Panc1 (cell line): ENCODE measurements around the gene HSPB7. TPM values are rescaled to one million over a fixed set of nuclear protein-coding genes. Genes with fewer than 3 reads are reported as not detected.
"Not testable (repeated sequence)": the region's sequence is repeated elsewhere in the genome, so short reads cannot be mapped to it uniquely, and the experiment has no call there.

Experiments
- ATAC-seq: fragments of 200-7000 bp; cut with Tn5 transposase; 2 replicates; pipeline ENCODE4 v1.9.1; 2020; ENCODE audit warnings: mild to moderate bottlenecking, moderate library complexity
- BruUV-seq: library from RNA; stranded (reverse); fragments of 400-500 nt; replicated peaks from 2 replicates; lab custom pipeline; 2021; lab: Mats Ljungman, UMichigan
- CTCF ChIA-PET: fragments of 300-600 bp; sonication (Branson Sonifier 250); formaldehyde crosslinking; loops from one replicate; lab custom pipeline; 2022; ENCODE audit warnings: antibody characterized with exemption; lab: Charles Lee
- POLR2A ChIA-PET: fragments of 300-600 bp; sonication (Branson Sonifier 250); formaldehyde crosslinking; loops from one replicate; lab custom pipeline; 2022; ENCODE audit warnings: antibody characterized with exemption; lab: Charles Lee
- DNase-seq: peaks from one replicate; pipeline ENCODE4 v3.0.0-alpha.2; 2010; ENCODE audit warnings: low read depth, low spot score
- H3K27ac ChIP-seq: 2 replicates; pipeline ENCODE4 v1.5.1; 2011; ENCODE audit warnings: mild to moderate bottlenecking, low read length, inconsistent platforms
- H3K27me3 ChIP-seq: fragments of 200-500 bp; sonication (Bioruptor generic); 2 replicates; pipeline ENCODE4 v1.6.0; 2014; ENCODE audit warnings: low read length, inconsistent platforms; ENCODE audit not compliant: control insufficient read depth, insufficient read depth
- H3K36me3 ChIP-seq: fragments of 200-500 bp; sonication (Bioruptor generic); 2 replicates; pipeline ENCODE4 v1.5.1; 2014; ENCODE audit warnings: inconsistent platforms, mild to moderate bottlenecking, low read length, moderate library complexity; ENCODE audit not compliant: control insufficient read depth, insufficient read depth
- H3K4me1 ChIP-seq: 2 replicates; pipeline ENCODE4 v1.5.1; 2011; ENCODE audit warnings: inconsistent platforms, mild to moderate bottlenecking, low read length, moderate library complexity; ENCODE audit not compliant: control insufficient read depth, insufficient read depth
- H3K4me3 ChIP-seq, 2 experiments: 2 replicates each; pipeline ENCODE4 v1.5.1; 2011 to 2012; ENCODE audit warnings: low read depth in 2 of 2, low read length in 2 of 2, mild to moderate bottlenecking in 2 of 2, inconsistent platforms in 1 of 2, moderate library complexity in 1 of 2
- H3K9me3 ChIP-seq: fragments of 200-500 bp; sonication (Bioruptor generic); 2 replicates; pipeline ENCODE4 v1.5.1; 2014; ENCODE audit warnings: low read depth, mild to moderate bottlenecking, inconsistent platforms, low read length, moderate library complexity; ENCODE audit not compliant: control insufficient read depth, insufficient read depth
- CTCF ChIP-seq: fragments of 450-650 bp; IDR thresholded peaks from 2 replicates; pipeline ENCODE4 v1.5.1; 2017; ENCODE audit warnings: mild to moderate bottlenecking
- POLR2AphosphoS5 ChIP-seq: IDR thresholded peaks from 2 replicates; pipeline ENCODE4 v1.6.1; 2012; ENCODE audit warnings: mild to moderate bottlenecking, low read depth, low read length, moderate library complexity
- SIN3A ChIP-seq: IDR thresholded peaks from 2 replicates; pipeline ENCODE4 v1.6.1; 2012; ENCODE audit warnings: low read depth, mild to moderate bottlenecking, low read length, moderate library complexity, borderline replicate concordance; ENCODE audit not compliant: insufficient read depth
- TCF7L2 ChIP-seq: IDR thresholded peaks from 2 replicates; pipeline ENCODE4 v1.6.1; 2011; ENCODE audit warnings: mild to moderate bottlenecking, low read depth, low read length, inconsistent platforms
- in situ Hi-C: cut with HindIII; loops from 2 replicates; pipeline ENCODE4 v1.10.0; 2016; ENCODE audit warnings: low sequenced_read_pairs, low pct_unique_long_range_greater_than_20kb
- intact Hi-C: fragments of 100-400 bp; cut with micrococcal nuclease; formaldehyde crosslinking; loops from one replicate; pipeline ENCODE4 v1.10.0; 2022; ENCODE audit not compliant: unreplicated experiment
- total RNA-seq: library from RNA; stranded (reverse); gene quantifications from one replicate; pipeline ENCODE4 v1.2.1, GENCODE V29; 2021; ENCODE audit not compliant: unreplicated experiment
- TF ChIP-seq, protein P1 (sequence below), 2 experiments: IDR thresholded peaks; 2 replicates each; pipeline ENCODE4 v1.6.1; 2011 to 2012; ENCODE audit warnings: low read depth in 2 of 2, control low read depth in 1 of 2, low read length in 1 of 2, mild to moderate bottlenecking in 1 of 2, moderate library complexity in 1 of 2; ENCODE audit not compliant: insufficient read depth in 1 of 2

The HSPB7 gene
- total RNA-seq, 1 experiment from 2014 or later = 0.10 TPM

DNA sequence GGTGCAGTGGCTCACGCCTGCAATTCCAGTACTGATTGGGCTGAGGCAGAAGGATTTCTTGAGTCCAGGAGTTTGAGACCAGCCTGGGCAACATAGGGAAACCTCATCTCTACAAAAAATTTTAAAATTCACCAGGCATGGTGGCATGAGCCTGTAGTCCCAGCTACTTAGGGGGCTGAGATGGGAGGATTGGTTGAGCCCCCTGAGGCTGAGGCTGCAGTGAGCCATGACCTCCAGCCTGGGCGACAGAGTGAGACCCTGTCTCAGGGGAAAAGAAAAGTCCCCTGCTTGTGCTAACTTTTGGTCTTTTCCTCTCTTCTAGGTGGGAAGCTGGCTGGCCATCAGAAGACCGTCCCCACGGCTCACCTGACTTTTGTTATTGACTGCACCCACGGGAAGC is 12.2 kb downstream of the HSPB7 start:
- POLR2A ChIA-PET = no interaction called here

GRCh38 chr1:16001274-16001673 is 16.6 kb downstream of the HSPB7 start:
- POLR2A ChIA-PET, H3K9me3 ChIP-seq, ATAC-seq, in situ Hi-C loops, H3K36me3 ChIP-seq, DNase-seq, BruUV-seq, H3K4me1 ChIP-seq, H3K27ac ChIP-seq, intact Hi-C loops, CTCF ChIA-PET, H3K4me3 ChIP-seq, H3K27me3 ChIP-seq: not testable (repeated sequence)

More for the DNA sequence above, 12.2 kb downstream of the HSPB7 start:
- no peak for DNase-seq
- no peaks in the 10 kb centered on the region; the same call in 1 of the 2 replicates for H3K27me3 ChIP-seq
- intact Hi-C loops (no loop called here), in situ Hi-C loops (no loop called here)
- no peaks in the 10 kb centered on the region for H3K36me3 ChIP-seq
- H3K4me3 ChIP-seq = no peak overlapping the region
- no peaks in the 10 kb centered on the region for H3K9me3 ChIP-seq
- ATAC-seq = no peak
- no TSS peak for BruUV-seq
- CTCF ChIA-PET = interaction anchor here (0.6 kb wide), 1 partner anchor 358 kb away, joined by 3 read pairs; no protein-coding TSS in a partner anchor
- H3K27ac ChIP-seq = no peak overlapping the region
- no peak for TF ChIP-seq CTCF
- TF ChIP-seq TCF7L2 = no peak
- no peak for TF ChIP-seq POLR2AphosphoS5
- TF ChIP-seq SIN3A = no peak
- TF ChIP-seq, protein P1, sequence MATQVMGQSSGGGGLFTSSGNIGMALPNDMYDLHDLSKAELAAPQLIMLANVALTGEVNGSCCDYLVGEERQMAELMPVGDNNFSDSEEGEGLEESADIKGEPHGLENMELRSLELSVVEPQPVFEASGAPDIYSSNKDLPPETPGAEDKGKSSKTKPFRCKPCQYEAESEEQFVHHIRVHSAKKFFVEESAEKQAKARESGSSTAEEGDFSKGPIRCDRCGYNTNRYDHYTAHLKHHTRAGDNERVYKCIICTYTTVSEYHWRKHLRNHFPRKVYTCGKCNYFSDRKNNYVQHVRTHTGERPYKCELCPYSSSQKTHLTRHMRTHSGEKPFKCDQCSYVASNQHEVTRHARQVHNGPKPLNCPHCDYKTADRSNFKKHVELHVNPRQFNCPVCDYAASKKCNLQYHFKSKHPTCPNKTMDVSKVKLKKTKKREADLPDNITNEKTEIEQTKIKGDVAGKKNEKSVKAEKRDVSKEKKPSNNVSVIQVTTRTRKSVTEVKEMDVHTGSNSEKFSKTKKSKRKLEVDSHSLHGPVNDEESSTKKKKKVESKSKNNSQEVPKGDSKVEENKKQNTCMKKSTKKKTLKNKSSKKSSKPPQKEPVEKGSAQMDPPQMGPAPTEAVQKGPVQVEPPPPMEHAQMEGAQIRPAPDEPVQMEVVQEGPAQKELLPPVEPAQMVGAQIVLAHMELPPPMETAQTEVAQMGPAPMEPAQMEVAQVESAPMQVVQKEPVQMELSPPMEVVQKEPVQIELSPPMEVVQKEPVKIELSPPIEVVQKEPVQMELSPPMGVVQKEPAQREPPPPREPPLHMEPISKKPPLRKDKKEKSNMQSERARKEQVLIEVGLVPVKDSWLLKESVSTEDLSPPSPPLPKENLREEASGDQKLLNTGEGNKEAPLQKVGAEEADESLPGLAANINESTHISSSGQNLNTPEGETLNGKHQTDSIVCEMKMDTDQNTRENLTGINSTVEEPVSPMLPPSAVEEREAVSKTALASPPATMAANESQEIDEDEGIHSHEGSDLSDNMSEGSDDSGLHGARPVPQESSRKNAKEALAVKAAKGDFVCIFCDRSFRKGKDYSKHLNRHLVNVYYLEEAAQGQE (IDR thresholded peaks at IDR 0.05; ENCODE audit: insufficient read depth in 1 of 2, low read depth in 2 of 2, low read length in 1 of 2) = no peak
- no peaks in the 10 kb centered on the region for H3K4me1 ChIP-seq

- H3K4me3 ChIP-seq = no peak overlapping the region
- no peaks in the 10 kb centered on the region; the same call in 1 of the 2 replicates for H3K27me3 ChIP-seq
- no peaks in the 10 kb centered on the region for H3K9me3 ChIP-seq
- in situ Hi-C loops (no loop called here), intact Hi-C loops (loop anchor here (10.0 kb wide), 1 partner anchor 204 kb away; no protein-coding TSS in a partner anchor)
- no peaks in the 10 kb centered on the region for H3K4me1 ChIP-seq
- TF ChIP-seq SIN3A (no peak), CTCF (no peak), TCF7L2 (no peak), POLR2AphosphoS5 (no peak)
- TF ChIP-seq, protein P1 (IDR thresholded peaks at IDR 0.05; ENCODE audit: insufficient read depth in 1 of 2, low read depth in 2 of 2, low read length in 1 of 2) = no peak
- no peaks in the 10 kb centered on the region for H3K36me3 ChIP-seq
- no peak overlapping the region for H3K27ac ChIP-seq
- BruUV-seq = no TSS peak
- DNase-seq (no peak), ATAC-seq (no peak)
- ChIA-PET POLR2A (no interaction called here), CTCF (no interaction called here)
Observed at GRCh38 chr1:15998929-15999328, 18.9 kb downstream of the HSPB7 start.
